A549 treated with AZD9567 at 1 μM for 4 hours (cell line): ENCODE data around the gene GNAS-AS1. TPM values are rescaled to one million over a fixed set of nuclear protein-coding genes. Genes with fewer than 3 reads are reported as not detected.

Experiments
- total RNA-seq: library from RNA; stranded (reverse); fragments of 200-300 nt; extraction: Qiagen RNA extraction; gene quantifications from 5 replicates; pipeline ENCODE4 v1.2.3, GENCODE V29; 2022; ENCODE audit not compliant: insufficient read depth

Gene GNAS-AS1
- not detected in 5 replicates for total RNA-seq

GRCh38 chr20:58850693-58851174 lies at the start of gene GNAS-AS1:
TSS of gene GNAS-AS1 (minus strand) at chr20:58850902.

GRCh38 chr20:58852543-58853271 lies 2.0 kb upstream of the GNAS-AS1 start, which contains the start of gene GNAS:
TSS of gene GNAS (plus strand) at chr20:58852716.

Other genes with a start within 250 kb of the GNAS-AS1 start
- gene STX16, start 199.6 kb downstream of the GNAS-AS1 start, total RNA-seq, result 30.6 to 40.7 TPM (median 34.2 TPM) in 5 replicates
- gene NPEPL1, start 158.1 kb downstream of the GNAS-AS1 start, total RNA-seq, result 21.2 to 37.4 TPM (median 33.9 TPM) in 5 replicates
- 674 to 802 TPM (median 697 TPM) in 5 replicates for gene GNAS, start 1.8 kb upstream of the GNAS-AS1 start, total RNA-seq
- 42.6 to 72.7 TPM (median 43.6 TPM) in 5 replicates for gene NELFCD, start 130.4 kb upstream of the GNAS-AS1 start, total RNA-seq
- gene CTSZ, start 156.4 kb upstream of the GNAS-AS1 start, total RNA-seq, result 177 to 186 TPM (median 181 TPM) in 5 replicates
- gene TUBB1, start 168.5 kb upstream of the GNAS-AS1 start, total RNA-seq, result 0.02 to 0.04 TPM (median 0.02 TPM) in 3 of 5 replicates, not detected in the others
- gene ATP5F1E, start 181.4 kb upstream of the GNAS-AS1 start, total RNA-seq, result 97.1 to 148 TPM (median 102 TPM) in 5 replicates
- 48.0 to 90.2 TPM (median 56.1 TPM) in 5 replicates for gene PRELID3B, start 191.9 kb upstream of the GNAS-AS1 start, total RNA-seq